ENCODE data around the gene CCDC97. TPM values are rescaled to one million over a fixed set of nuclear protein-coding genes. Genes with fewer than 3 reads are reported as not detected.

CCDC97 gene
- total and polyA plus RNA-seq, 2 of the 8 experiments (the other 6 are each of a cell fraction or from before 2014, with no cell fraction given), result 19.8 to 27.1 TPM

- peaks cover 0 to 6% (median 2%) of the 10 kb centered on the region in 4 experiments; a peak in 1 of 7 replicates for H3K4me1 ChIP-seq (replicated peaks in 1 of 4; ENCODE audit: control insufficient read depth in 3 of 4, insufficient read depth in 4 of 4, low read length in 3 of 4)
- ChIA-PET CTCF (ENCODE audit: partially characterized antibody) (interaction anchor here (0.7 to 1.2 kb wide), 3 partner anchors 19 to 221 kb away, joined by 3 to 5 read pairs (median 4); no protein-coding TSS in a partner anchor), POLR2A (ENCODE audit: partially characterized antibody) (no interaction called here)
- no peak overlapping the region for H4K8ac ChIP-seq (ENCODE audit: extremely low read depth, insufficient read depth, low read length)
- no peak overlapping the region for H2AFZ ChIP-seq (ENCODE audit: low read length)
- no peak overlapping the region for H2BK12ac ChIP-seq (ENCODE audit: low read depth, low read length)
- no peaks in the 10 kb centered on the region; a peak in 1 of 7 replicates for H3K27me3 ChIP-seq (replicated peaks in 1 of 4; ENCODE audit: control insufficient read depth in 3 of 4, extremely low read depth in 1 of 4, insufficient read depth in 3 of 4, low read length in 3 of 4)
- H3K14ac ChIP-seq (ENCODE audit: insufficient read length), result no peak overlapping the region
- no peak overlapping the region for H3K9ac ChIP-seq (replicated peaks in 1 of 4; ENCODE audit: extremely low read depth in 1 of 4, low read depth in 3 of 4, low read length in 3 of 4)
- H3K36me3 ChIP-seq (ENCODE audit: control insufficient read depth in 2 of 4, insufficient read depth in 4 of 4, low read length in 3 of 4), result no peaks in the 10 kb centered on the region
- peaks cover 0 to 5% of the 10 kb centered on the region in 2 experiments for H4K20me1 ChIP-seq (replicated peaks in 1 of 2; ENCODE audit: control insufficient read depth in 1 of 2, insufficient read depth in 2 of 2, low read length in 2 of 2)
- DNase-seq (ENCODE audit: low read depth in 1 of 2, low spot score in 2 of 2) (no peak), FAIRE-seq (no peak)
- H2BK20ac ChIP-seq (ENCODE audit: low read length), result no peak overlapping the region
- no peak overlapping the region for H3K4me3 ChIP-seq (ENCODE audit: extremely low read depth in 1 of 4, insufficient read depth in 2 of 4, low read depth in 3 of 4, low read length in 4 of 4)
- H3K27ac ChIP-seq (ENCODE audit: low read depth, low read length), result no peak overlapping the region
- H3K56ac ChIP-seq (replicated peaks; ENCODE audit: insufficient read length, low read depth, low read length), result no peak overlapping the region
- peaks cover 5% of the 10 kb centered on the region for H3K79me1 ChIP-seq (ENCODE audit: low read depth, low read length)
- 83% methylated on average over 1 of the region's 1 CpG; no CpG with 5 or more reads in 1 of the 2 experiments for WGBS, 2 experiments (ENCODE audit: extremely low coverage in 1 of 2, insufficient coverage in 1 of 2, insufficient read length in 1 of 2, insufficient replicate concordance in 2 of 2, low coverage in 1 of 2, low lambda C conversion rate in 2 of 2, missing lambda C conversion rate in 1 of 2)
- no peak overlapping the region for H4K91ac ChIP-seq (replicated peaks; ENCODE audit: insufficient read length, low read length)
- H2BK15ac ChIP-seq (ENCODE audit: low read length), result no peak overlapping the region
- no peak overlapping the region for H2BK120ac ChIP-seq (replicated peaks; ENCODE audit: low read depth, low read length)
- no peak overlapping the region for H3K23ac ChIP-seq (ENCODE audit: insufficient read length)
- no peak overlapping the region for H3K4me2 ChIP-seq (ENCODE audit: insufficient read depth in 1 of 2, low read depth in 2 of 2, low read length in 2 of 2)
- no peaks in the 10 kb centered on the region for H3K9me3 ChIP-seq (ENCODE audit: insufficient read depth in 2 of 2, low read depth in 1 of 2, low read length in 1 of 2)
- H2BK5ac ChIP-seq (ENCODE audit: low read depth, low read length), result no peak overlapping the region
- no peak overlapping the region for H3K4ac ChIP-seq (replicated peaks; ENCODE audit: insufficient read length, low read depth, low read length)
- no peak overlapping the region for H2AK5ac ChIP-seq (ENCODE audit: low read depth, low read length)
- no peak overlapping the region for H4K5ac ChIP-seq (ENCODE audit: insufficient read length, low read depth, low read length)
- H3K79me2 ChIP-seq (ENCODE audit: control insufficient read depth in 1 of 2, insufficient read depth in 2 of 2, low read length in 2 of 2), result no peaks in the 10 kb centered on the region
- H3K18ac ChIP-seq (ENCODE audit: extremely low read depth, low read length), result no peak overlapping the region
- peaks cover 6% of the 10 kb centered on the region for H3K23me2 ChIP-seq (ENCODE audit: low read depth, low read length)
- TF ChIP-seq POLR2AphosphoS5 (IDR thresholded peaks at IDR 0.05; ENCODE audit: low read depth, low read length), result no peak
- TF ChIP-seq SIX5 (IDR thresholded peaks at IDR 0.05; ENCODE audit: low read depth, low read length), result no peak
- no peak for TF ChIP-seq SAP30 (IDR thresholded peaks at IDR 0.05; ENCODE audit: insufficient read depth, insufficient replicate concordance, low read length)
- TF ChIP-seq EP300 (IDR thresholded peaks at IDR 0.05; ENCODE audit: borderline replicate concordance in 1 of 2, low read depth in 2 of 2, low read length in 2 of 2), result no peak
- TF ChIP-seq JUND (IDR thresholded peaks at IDR 0.05; ENCODE audit: low read length), result no peak
- no peak for TF ChIP-seq CHD1 (IDR thresholded peaks at IDR 0.05; ENCODE audit: low read depth, low read length)
- TF ChIP-seq POLR2A (IDR thresholded peaks at IDR 0.05; ENCODE audit: control extremely low read depth in 1 of 2, low read depth in 2 of 2, low read length in 2 of 2), result no peak
- TF ChIP-seq KDM1A (IDR thresholded peaks at IDR 0.05; ENCODE audit: borderline replicate concordance, low read length), result no peak
- no peak for TF ChIP-seq SUZ12 (IDR thresholded peaks at IDR 0.05; ENCODE audit: low read length)
- no peak for TF ChIP-seq CHD2 (IDR thresholded peaks at IDR 0.05; ENCODE audit: low read length)
- TF ChIP-seq BRCA1 (IDR thresholded peaks at IDR 0.05; ENCODE audit: low read depth, low read length), result no peak
- no peak for TF ChIP-seq GTF2F1 (IDR thresholded peaks at IDR 0.05; ENCODE audit: borderline replicate concordance, low read depth, low read length)
- TF ChIP-seq CTCF (IDR thresholded peaks at IDR 0.05; ENCODE audit: control extremely low read depth in 1 of 3, insufficient read depth in 1 of 3, low read depth in 1 of 3, low read length in 3 of 3), result no peak
Observed at GRCh38 chr19:41359741-41360140, 49.8 kb downstream of the CCDC97 start.

Measured in H1 (cell line).